GM23248 (cell line): ENCODE measurements around the gene SLC22A13. TPM values are rescaled to one million over a fixed set of nuclear protein-coding genes. Genes with fewer than 3 reads are reported as not detected.

ENCODE experiments used
- DNase-seq: peaks from one replicate; pipeline ENCODE4 v3.0.0-alpha.2; 2015
- H2AFZ ChIP-seq: fragments of 200-600 bp; sonication (generic); 2 replicates; pipeline ENCODE4 v1.6.1; 2016; ENCODE audit warnings: antibody characterized with exemption
- H3F3A ChIP-seq: fragments of 200-600 bp; sonication (generic); 2 replicates; pipeline ENCODE4 v1.6.1; 2016; ENCODE audit warnings: mild to moderate bottlenecking, antibody characterized with exemption, mixed run types; ENCODE audit not compliant: insufficient read depth
- H3K27ac ChIP-seq: fragments of 200-600 bp; sonication (generic); 2 replicates; pipeline ENCODE4 v1.5.1; 2016; ENCODE audit warnings: mild to moderate bottlenecking
- H3K27me3 ChIP-seq: fragments of 200-600 bp; sonication (generic); replicated peaks from 2 replicates; pipeline ENCODE4 v1.6.1; 2016; ENCODE audit warnings: mild to moderate bottlenecking; ENCODE audit not compliant: insufficient read depth
- H3K36me3 ChIP-seq: fragments of 200-600 bp; sonication (generic); 2 replicates; pipeline ENCODE4 v1.6.1; 2016; ENCODE audit warnings: low read depth, mild to moderate bottlenecking
- H3K4me1 ChIP-seq: fragments of 200-600 bp; sonication (generic); 2 replicates; pipeline ENCODE4 v1.6.1; 2016; ENCODE audit warnings: mild to moderate bottlenecking; ENCODE audit not compliant: insufficient read depth
- H3K4me2 ChIP-seq: fragments of 200-600 bp; sonication (generic); one replicate; pipeline ENCODE4 v1.6.1; 2016; ENCODE audit warnings: mild to moderate bottlenecking; ENCODE audit not compliant: unreplicated experiment
- H3K4me3 ChIP-seq: fragments of 200-600 bp; sonication (generic); 2 replicates; pipeline ENCODE4 v1.5.1; 2016; ENCODE audit warnings: mild to moderate bottlenecking
- H3K79me2 ChIP-seq: fragments of 200-600 bp; sonication (generic); 2 replicates; pipeline ENCODE4 v1.6.1; 2016; ENCODE audit warnings: mild to moderate bottlenecking; ENCODE audit not compliant: insufficient read depth
- H3K9ac ChIP-seq: fragments of 200-600 bp; sonication (generic); 2 replicates; pipeline ENCODE4 v1.6.1; 2016; ENCODE audit warnings: mild to moderate bottlenecking
- H3K9me2 ChIP-seq: fragments of 200-600 bp; sonication (generic); 2 replicates; pipeline ENCODE4 v1.6.1; 2016; ENCODE audit warnings: mixed run types, mild to moderate bottlenecking, moderate library complexity; ENCODE audit not compliant: insufficient read depth
- H3K9me3 ChIP-seq: fragments of 200-600 bp; sonication (generic); one replicate; pipeline ENCODE4 v1.6.1; 2017; ENCODE audit warnings: low read depth
- H4K20me1 ChIP-seq: fragments of 200-600 bp; sonication (generic); 2 replicates; pipeline ENCODE4 v1.6.0; 2016; ENCODE audit not compliant: insufficient read depth
- EZH2 ChIP-seq: fragments of 200-600 bp; sonication (generic); IDR thresholded peaks from 2 replicates; pipeline ENCODE4 v1.6.1; 2018; ENCODE audit warnings: antibody characterized with exemption, mild to moderate bottlenecking; ENCODE audit not compliant: insufficient read depth, poor library complexity, severe bottlenecking
- EZH2phosphoT487 ChIP-seq: fragments of 200-600 bp; sonication (generic); IDR thresholded peaks from 2 replicates; pipeline ENCODE4 v1.6.1; 2018; ENCODE audit warnings: antibody characterized with exemption, moderate library complexity, mild to moderate bottlenecking, low read depth; ENCODE audit not compliant: insufficient read depth
- WGBS, 2 experiments: methylation state at CpG; one replicate each; pipeline ENCODE4 v1.1.6; 2015 to 2017; ENCODE audit warnings: low lambda C conversion rate in 2 of 2, low coverage in 1 of 2; ENCODE audit errors: missing lambda C conversion rate in 2 of 2; 5-methylcytosine and 5-hydroxymethylcytosine counted together
- in situ Hi-C: fragments of 300-500 bp; cut with MboI; formaldehyde crosslinking; loops from 2 replicates; pipeline ENCODE4 v1.15.0; 2020
- polyA plus RNA-seq: library from polyadenylated mRNA; unstranded; fragments of >200 nt; fragmentation: Nextera tagmentation; extraction: Ambion mirVana; gene quantifications from 2 replicates; pipeline ENCODE4 v1.2.1, GENCODE V29; 2016
- total RNA-seq: library from RNA; depleted of rRNA; stranded (reverse); fragments of >200 nt; shearing (Covaris generic); gene quantifications from 2 replicates; pipeline ENCODE4 v1.2.3, GENCODE V29; 2014; rRNA removed

SLC22A13 gene
- total RNA-seq, result 0.38 and 0.86 TPM in 2 replicates
- not detected in 2 replicates for polyA plus RNA-seq

GRCh38 chr3:38265604-38266307 is at the start of gene SLC22A13:
Gene SLC22A13 (plus strand): TSS chr3:38265812. CDS start chr3:38265861, 49 bp downstream.
- TF ChIP-seq EZH2, result no peak
- TF ChIP-seq EZH2phosphoT487, result no peak

GRCh38 chr3:38219609-38220197 is 45.9 kb upstream of the SLC22A13 start:
- H3K27me3 ChIP-seq, result no peaks in the 10 kb centered on the region
- no peaks in the 10 kb centered on the region for H3K9me3 ChIP-seq
- no peaks in the 10 kb centered on the region for H4K20me1 ChIP-seq
- no peak overlapping the region for H2AFZ ChIP-seq
- H3K27ac ChIP-seq, result no peak overlapping the region
- peaks cover 31% of the 10 kb centered on the region for H3K36me3 ChIP-seq
- no peak for TF ChIP-seq EZH2phosphoT487
- no peak for TF ChIP-seq EZH2
- no peak for DNase-seq
- 97 to 99% methylated on average over 3 of the region's 3 CpGs for whole genome bisulfite sequencing, 2 experiments
- no peaks in the 10 kb centered on the region for H3K9me2 ChIP-seq
- no peak overlapping the region for H3K9ac ChIP-seq
- peaks cover 5% of the 10 kb centered on the region; the same call in 1 of the 2 replicates for H3K4me1 ChIP-seq
- H3K79me2 ChIP-seq, result peaks cover 96% of the 10 kb centered on the region
- in situ Hi-C loops, result no loop called here
- H3K4me2 ChIP-seq, result no peak overlapping the region
- H3K4me3 ChIP-seq, result no peak overlapping the region
- H3F3A ChIP-seq, result 0 out of 2 replicates have a peak, but pooled peaks cover 14% of the 10 kb centered on the region

More at GRCh38 chr3:38265604-38266307, at the start of gene SLC22A13:
- 94 to 99% methylated on average over 9 of the region's 9 CpGs for WGBS, 2 experiments
- no peaks in the 10 kb centered on the region for H3F3A ChIP-seq
- no peaks in the 10 kb centered on the region for H3K9me3 ChIP-seq
- 0 out of 2 replicates have a peak, but pooled peaks cover 4% of the 10 kb centered on the region for H3K36me3 ChIP-seq
- no peaks in the 10 kb centered on the region for H4K20me1 ChIP-seq
- no peak for DNase-seq
- in situ Hi-C loops, result no loop called here
- no peaks in the 10 kb centered on the region for H3K4me1 ChIP-seq
- H3K27me3 ChIP-seq, result no peaks in the 10 kb centered on the region
- no peak within 1 kb of the TSS for H3K4me3 ChIP-seq
- no peak within 1 kb of the TSS for H3K27ac ChIP-seq
- no peaks in the 10 kb centered on the region for H3K9me2 ChIP-seq
- no peak within 1 kb of the TSS for H2AFZ ChIP-seq
- H3K4me2 ChIP-seq, result no peak within 1 kb of the TSS
- H3K9ac ChIP-seq, result no peak within 1 kb of the TSS
- no peaks in the 10 kb centered on the region for H3K79me2 ChIP-seq

DNA sequence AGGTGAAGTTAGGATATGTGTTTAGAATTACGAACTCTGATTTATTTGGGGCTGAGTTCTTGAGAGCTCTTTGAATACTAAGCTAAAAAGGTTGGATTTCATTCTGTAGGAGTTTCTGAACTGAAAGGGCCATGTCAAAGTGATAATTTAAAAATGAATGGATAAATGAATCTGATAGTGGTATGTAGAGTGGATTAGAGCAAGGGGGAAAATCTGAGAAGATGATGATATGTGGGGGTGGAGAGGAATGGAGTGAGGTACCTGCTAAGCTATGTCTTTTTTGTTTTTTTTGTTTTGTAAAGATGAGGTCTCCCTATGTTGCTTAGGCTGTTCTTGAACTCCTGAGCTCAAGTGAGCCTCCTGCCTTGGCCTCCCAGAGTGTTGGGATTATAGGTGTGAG is 44.6 kb upstream of the SLC22A13 start:
- Histone ChIP-seq H3K9ac (no peak overlapping the region), H2AFZ (no peak overlapping the region), H3K79me2 (peaks cover 83% of the 10 kb centered on the region), H3K4me1 (peaks cover 18% of the 10 kb centered on the region), H3K27ac (no peak overlapping the region), H3K9me2 (no peaks in the 10 kb centered on the region), H4K20me1 (no peaks in the 10 kb centered on the region), H3K27me3 (no peaks in the 10 kb centered on the region), H3K9me3 (no peaks in the 10 kb centered on the region), H3F3A (peaks cover 27% of the 10 kb centered on the region), H3K4me2 (no peak overlapping the region), H3K4me3 (no peak overlapping the region), H3K36me3 (peaks cover 42% of the 10 kb centered on the region)
- no peak for TF ChIP-seq EZH2phosphoT487
- no peak for DNase-seq
- WGBS, 2 experiments, result 94 to 95% methylated on average over 1 of the region's 1 CpG
- in situ Hi-C loops, result no loop called here

- 91 to 92% methylated on average over 7 of the region's 7 CpGs for WGBS, 2 experiments
- no peaks in the 10 kb centered on the region for H4K20me1 ChIP-seq
- H3K36me3 ChIP-seq, result peaks cover 39% of the 10 kb centered on the region
These were observed 43.5 kb upstream of the SLC22A13 start for GRCh38 chr3:38222032-38222634.

More at GRCh38 chr3:38222032-38222634, 43.5 kb upstream of the SLC22A13 start:
- peaks cover 71% of the 10 kb centered on the region for H3K79me2 ChIP-seq
- no peak overlapping the region for H3K4me3 ChIP-seq
- no peak overlapping the region for H3K27ac ChIP-seq
- no peaks in the 10 kb centered on the region for H3K9me3 ChIP-seq
- H3K9ac ChIP-seq, result no peak overlapping the region
- H3F3A ChIP-seq, result peaks cover 30% of the 10 kb centered on the region
- in situ Hi-C loops, result no loop called here
- H3K4me1 ChIP-seq, result peaks cover 26% of the 10 kb centered on the region
- no peaks in the 10 kb centered on the region for H3K9me2 ChIP-seq
- no peak for TF ChIP-seq EZH2
- TF ChIP-seq EZH2phosphoT487, result no peak
- no peaks in the 10 kb centered on the region for H3K27me3 ChIP-seq
- no peak for DNase-seq
- H2AFZ ChIP-seq, result no peak overlapping the region
- H3K4me2 ChIP-seq, result no peak overlapping the region
